ENCODE data around the gene COBL.

DNA sequence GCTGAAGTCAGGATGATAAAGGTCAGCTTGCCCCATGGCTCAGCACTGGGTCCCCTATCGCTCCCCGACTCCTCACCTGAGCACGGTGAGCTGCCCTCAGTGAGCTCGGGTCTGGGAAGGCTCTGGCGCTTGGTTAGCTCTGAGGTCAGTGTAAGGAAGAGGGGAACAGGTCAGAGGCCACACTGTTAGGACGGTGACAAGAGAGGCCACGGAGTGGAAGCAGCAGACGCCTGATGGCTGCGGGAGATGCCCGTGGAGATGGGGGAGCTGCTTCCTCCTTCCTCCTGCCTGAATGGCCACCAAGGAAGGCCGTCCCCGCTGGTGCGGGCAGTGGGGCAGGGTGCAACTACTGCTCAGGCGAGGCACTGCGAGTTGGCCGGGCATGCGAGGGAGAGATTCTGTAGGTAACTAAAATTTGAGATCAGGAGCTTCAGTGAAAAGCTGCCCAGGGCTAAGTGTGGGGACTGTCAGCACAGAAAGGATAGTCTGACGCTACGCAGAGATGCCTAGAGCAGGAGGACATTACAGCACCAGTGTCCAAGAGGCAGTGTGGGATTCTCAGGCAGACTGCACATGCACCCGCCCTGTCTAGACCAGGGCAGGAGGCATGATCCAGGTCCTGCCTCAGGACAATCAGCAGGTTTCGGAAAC, 302.6 kb downstream of the COBL start:
- no peak for TF ChIP-seq EZH2phosphoT487 (IDR thresholded peaks at IDR 0.05; ENCODE audit: insufficient read depth, low read depth)
- TF ChIP-seq EZH2 (IDR thresholded peaks at IDR 0.05; ENCODE audit: insufficient read depth, poor library complexity, severe bottlenecking), result no peak

Measured in GM23248 (cell line).